ENCODE results near the gene SMAD6.

GRCh38 chr15:66718220-66718988 is 16.4 kb downstream of the SMAD6 start:
- TF ChIP-seq POLR2AphosphoS5 (IDR thresholded peaks at IDR 0.05), result no peak
- TF ChIP-seq POLR2A (IDR thresholded peaks at IDR 0.05), result no peak
- TF ChIP-seq, protein P1, sequence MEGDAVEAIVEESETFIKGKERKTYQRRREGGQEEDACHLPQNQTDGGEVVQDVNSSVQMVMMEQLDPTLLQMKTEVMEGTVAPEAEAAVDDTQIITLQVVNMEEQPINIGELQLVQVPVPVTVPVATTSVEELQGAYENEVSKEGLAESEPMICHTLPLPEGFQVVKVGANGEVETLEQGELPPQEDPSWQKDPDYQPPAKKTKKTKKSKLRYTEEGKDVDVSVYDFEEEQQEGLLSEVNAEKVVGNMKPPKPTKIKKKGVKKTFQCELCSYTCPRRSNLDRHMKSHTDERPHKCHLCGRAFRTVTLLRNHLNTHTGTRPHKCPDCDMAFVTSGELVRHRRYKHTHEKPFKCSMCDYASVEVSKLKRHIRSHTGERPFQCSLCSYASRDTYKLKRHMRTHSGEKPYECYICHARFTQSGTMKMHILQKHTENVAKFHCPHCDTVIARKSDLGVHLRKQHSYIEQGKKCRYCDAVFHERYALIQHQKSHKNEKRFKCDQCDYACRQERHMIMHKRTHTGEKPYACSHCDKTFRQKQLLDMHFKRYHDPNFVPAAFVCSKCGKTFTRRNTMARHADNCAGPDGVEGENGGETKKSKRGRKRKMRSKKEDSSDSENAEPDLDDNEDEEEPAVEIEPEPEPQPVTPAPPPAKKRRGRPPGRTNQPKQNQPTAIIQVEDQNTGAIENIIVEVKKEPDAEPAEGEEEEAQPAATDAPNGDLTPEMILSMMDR (IDR thresholded peaks at IDR 0.05), result no peak

Data from prostate gland (tissue), 2 donors.